Activated CD4-positive, alpha-beta memory T cell treated with anti-CD3 and anti-CD28 coated beads for 36 hours (primary cell): ENCODE results near the gene COPB1. TPM values are rescaled to one million over a fixed set of nuclear protein-coding genes. Genes with fewer than 3 reads are reported as not detected.
"Not testable (repeated sequence)": the region's sequence is repeated elsewhere in the genome, so short reads cannot be mapped to it uniquely, and the experiment has no call there.

Experiments used
- CTCF ChIA-PET: fragments of 350-600 bp; sonication (Branson Sonifier 250); formaldehyde crosslinking; loops from one replicate; lab custom pipeline; 2021; ENCODE audit warnings: antibody characterized with exemption, inconsistent platforms; lab: Charles Lee
- POLR2A ChIA-PET: fragments of 350-600 bp; sonication (Branson Sonifier 250); formaldehyde crosslinking; loops from one replicate; lab custom pipeline; 2021; ENCODE audit warnings: antibody characterized with exemption; lab: Charles Lee
- DNase-seq: peaks from one replicate; pipeline ENCODE4 v3.0.0-alpha.2; 2020
- H3K27ac Mint-ChIP-seq: one replicate; pipeline ENCODE4 v1.8.0; 2021; ENCODE audit warnings: mixed read lengths
- H3K27me3 Mint-ChIP-seq: one replicate; pipeline ENCODE4 v1.8.0; 2021; ENCODE audit warnings: mixed read lengths
- H3K36me3 Mint-ChIP-seq: one replicate; pipeline ENCODE4 v1.8.0; 2021; ENCODE audit warnings: mixed read lengths
- H3K4me1 Mint-ChIP-seq: one replicate; pipeline ENCODE4 v1.8.0; 2021; ENCODE audit warnings: low read depth, mixed read lengths
- H3K4me3 Mint-ChIP-seq: one replicate; pipeline ENCODE4 v1.8.0; 2021; ENCODE audit warnings: mild to moderate bottlenecking, mixed read lengths
- H3K9me3 Mint-ChIP-seq: one replicate; pipeline ENCODE4 v1.8.0; 2021; ENCODE audit warnings: mixed read lengths
- intact Hi-C: fragments of 100-400 bp; cut with micrococcal nuclease; formaldehyde crosslinking; loops from one replicate; pipeline ENCODE4 v1.15.1; 2023
- total RNA-seq, 2 experiments: library from RNA; stranded (reverse); gene quantifications; one replicate each; pipeline ENCODE4 v1.2.3, GENCODE V29; 2021

The COPB1 gene
- total RNA-seq, 2 experiments from 2014 or later = 107 to 108 TPM

GRCh38 chr11:14538271-14538925, 38.8 kb upstream of the COPB1 start:
- ChIA-PET POLR2A (no interaction called here), CTCF (interaction anchor here (0.6 to 6.9 kb wide), 4 partner anchors 18 to 385 kb away, joined by 3 to 61 read pairs (median 4); partner anchors contain the start of gene PSMA1)
- H3K27ac Mint-ChIP-seq = peak overlapping the region; percentile 23
- intact Hi-C loops = no loop called here
- peaks cover 22% of the 10 kb centered on the region for H3K4me1 Mint-ChIP-seq
- H3K36me3 Mint-ChIP-seq = no peaks in the 10 kb centered on the region
- no peak for DNase-seq
- H3K27me3 Mint-ChIP-seq = no peaks in the 10 kb centered on the region
- no peaks in the 10 kb centered on the region for H3K9me3 Mint-ChIP-seq
- H3K4me3 Mint-ChIP-seq = no peak overlapping the region

- H3K4me1 Mint-ChIP-seq = peaks cover 19% of the 10 kb centered on the region
- intact Hi-C loops = loop anchor here (1.0 to 2.0 kb wide), 5 partner anchors 16 to 370 kb away; partner anchors contain the start of gene PSMA1
- POLR2A ChIA-PET = no interaction called here
- H3K36me3 Mint-ChIP-seq = no peaks in the 10 kb centered on the region
- CTCF ChIA-PET = interaction anchor here (0.6 to 6.9 kb wide), 7 partner anchors 36 to 370 kb away, joined by 3 to 61 read pairs (median 3); no protein-coding TSS in a partner anchor
- peak; percentile 42 for DNase-seq
- H3K27me3 Mint-ChIP-seq = no peaks in the 10 kb centered on the region
- H3K9me3 Mint-ChIP-seq = no peaks in the 10 kb centered on the region
- H3K4me3 Mint-ChIP-seq = peak overlapping the region; percentile 51
- peak overlapping the region; percentile 76 for H3K27ac Mint-ChIP-seq
Measured at GRCh38 chr11:14537134-14537599, 37.6 kb upstream of the COPB1 start.

- H3K27ac Mint-ChIP-seq, H3K9me3 Mint-ChIP-seq: not testable (repeated sequence)
Measured at GRCh38 chr11:14535166-14535565, 35.6 kb upstream of the COPB1 start.

GRCh38 chr11:14529951-14530350, 30.3 kb upstream of the COPB1 start:
- no peaks in the 10 kb centered on the region for H3K9me3 Mint-ChIP-seq
- DNase-seq = no peak
- H3K36me3 Mint-ChIP-seq = no peaks in the 10 kb centered on the region
- no peaks in the 10 kb centered on the region for H3K4me1 Mint-ChIP-seq
- ChIA-PET POLR2A (interaction anchor here (1.0 kb wide), 1 partner anchor 11 kb away, joined by 3 read pairs; no protein-coding TSS in a partner anchor), CTCF (interaction anchor here (1.0 to 1.4 kb wide), 2 partner anchors 48 to 377 kb away, joined by 5 to 6 read pairs; no protein-coding TSS in a partner anchor)
- H3K4me3 Mint-ChIP-seq = no peak overlapping the region
- no peaks in the 10 kb centered on the region for H3K27me3 Mint-ChIP-seq
- intact Hi-C loops = loop anchor here (10.0 kb wide), 1 partner anchor 545 kb away; the partner anchor contains the start of gene CALCB
- H3K27ac Mint-ChIP-seq = no peak overlapping the region

More at GRCh38 chr11:14535166-14535565, 35.6 kb upstream of the COPB1 start:
- DNase-seq, H3K4me3 Mint-ChIP-seq, H3K27me3 Mint-ChIP-seq, H3K36me3 Mint-ChIP-seq, intact Hi-C loops, POLR2A ChIA-PET: not testable (repeated sequence)
- CTCF ChIA-PET = interaction anchor here (0.6 to 1.3 kb wide), 5 partner anchors 9 to 373 kb away, joined by 3 to 4 read pairs (median 3); no protein-coding TSS in a partner anchor
- H3K4me1 Mint-ChIP-seq = peaks cover 18% of the 10 kb centered on the region

- Mint-ChIP-seq H3K9me3 (no peaks in the 10 kb centered on the region), H3K27me3 (no peaks in the 10 kb centered on the region), H3K4me3 (no peak overlapping the region), H3K4me1 (no peaks in the 10 kb centered on the region), H3K27ac (no peak overlapping the region), H3K36me3 (no peaks in the 10 kb centered on the region)
- intact Hi-C loops = loop anchor here (10.0 kb wide), 1 partner anchor 545 kb away; the partner anchor contains the start of gene CALCB
- POLR2A ChIA-PET = interaction anchor here (0.8 kb wide), 1 partner anchor 9 kb away, joined by 3 read pairs; the partner anchor contains the start of gene PSMA1
- CTCF ChIA-PET = interaction anchor here (1.0 to 1.4 kb wide), 2 partner anchors 49 to 378 kb away, joined by 5 to 6 read pairs; no protein-coding TSS in a partner anchor
- no peak for DNase-seq
Measured at GRCh38 chr11:14529321-14529720, 29.7 kb upstream of the COPB1 start.

GRCh38 chr11:14522801-14523200, 23.2 kb upstream of the COPB1 start:
- no peak overlapping the region for H3K27ac Mint-ChIP-seq
- DNase-seq = no peak
- peaks cover 19% of the 10 kb centered on the region for H3K36me3 Mint-ChIP-seq
- H3K9me3 Mint-ChIP-seq = no peaks in the 10 kb centered on the region
- no peak overlapping the region for H3K4me3 Mint-ChIP-seq
- peaks cover 20% of the 10 kb centered on the region for H3K4me1 Mint-ChIP-seq
- intact Hi-C loops = loop anchor here (5.0 to 10.0 kb wide), 2 partner anchors 190 to 552 kb away; partner anchors contain the start of gene CALCB
- H3K27me3 Mint-ChIP-seq = no peaks in the 10 kb centered on the region
- POLR2A ChIA-PET = no interaction called here
- CTCF ChIA-PET = interaction anchor here (0.7 to 1.4 kb wide), 4 partner anchors 368 to 491 kb away, joined by 3 to 7 read pairs (median 6); partner anchors contain the start of gene CYP2R1

- no peak overlapping the region for H3K27ac Mint-ChIP-seq
- CTCF ChIA-PET = interaction anchor here (0.7 to 1.4 kb wide), 2 partner anchors 386 to 492 kb away, joined by 4 to 7 read pairs; no protein-coding TSS in a partner anchor
- intact Hi-C loops = loop anchor here (5.0 to 10.0 kb wide), 2 partner anchors 190 to 553 kb away; partner anchors contain the start of gene CALCB
- no peak overlapping the region for H3K4me3 Mint-ChIP-seq
- POLR2A ChIA-PET = no interaction called here
- peaks cover 24% of the 10 kb centered on the region for H3K36me3 Mint-ChIP-seq
- no peaks in the 10 kb centered on the region for H3K27me3 Mint-ChIP-seq
- DNase-seq = no peak
- H3K9me3 Mint-ChIP-seq = no peaks in the 10 kb centered on the region
- H3K4me1 Mint-ChIP-seq = peaks cover 25% of the 10 kb centered on the region
Measured at GRCh38 chr11:14522245-14522644, 22.6 kb upstream of the COPB1 start.

GRCh38 chr11:14520747-14521151, 21.1 kb upstream of the COPB1 start:
- H3K36me3 Mint-ChIP-seq = peaks cover 27% of the 10 kb centered on the region
- DNase-seq = no peak
- CTCF ChIA-PET = interaction anchor here (0.6 to 1.4 kb wide), 10 partner anchors 18 to 454 kb away, joined by 3 to 12 read pairs (median 3); partner anchors contain the start of gene CYP2R1
- peak overlapping the region; percentile 96 for H3K4me3 Mint-ChIP-seq
- POLR2A ChIA-PET = interaction anchor here (0.6 to 2.3 kb wide), 12 partner anchors 9 to 387 kb away, joined by 3 to 24 read pairs (median 3); partner anchors contain the start of genes COPB1 and CYP2R1
- intact Hi-C loops = loop anchor here (1.0 to 10.0 kb wide), 9 partner anchors 16 to 554 kb away; partner anchors contain the start of gene CALCB
- H3K27me3 Mint-ChIP-seq = no peaks in the 10 kb centered on the region
- H3K27ac Mint-ChIP-seq = peak overlapping the region; percentile 97
- peaks cover 28% of the 10 kb centered on the region for H3K4me1 Mint-ChIP-seq
- H3K9me3 Mint-ChIP-seq = no peaks in the 10 kb centered on the region

- CTCF ChIA-PET = interaction anchor here (0.6 to 1.4 kb wide), 14 partner anchors 19 to 455 kb away, joined by 3 to 12 read pairs (median 3); partner anchors contain the start of gene CYP2R1
- Mint-ChIP-seq H3K4me1 (peaks cover 28% of the 10 kb centered on the region), H3K4me3 (peak within 1 kb of the TSS; percentile 96), H3K9me3 (no peaks in the 10 kb centered on the region), H3K27ac (peak within 1 kb of the TSS; percentile 97), H3K27me3 (no peaks in the 10 kb centered on the region), H3K36me3 (peaks cover 27% of the 10 kb centered on the region)
- POLR2A ChIA-PET = interaction anchor here (0.6 to 2.3 kb wide), 13 partner anchors 9 to 387 kb away, joined by 3 to 24 read pairs (median 3); partner anchors contain the start of genes COPB1 and CYP2R1
- intact Hi-C loops = loop anchor here (1.0 to 10.0 kb wide), 10 partner anchors 17 to 555 kb away; partner anchors contain the start of gene CALCB
- peak; percentile 97 for DNase-seq
Measured at GRCh38 chr11:14519917-14520746, 20.5 kb upstream of the COPB1 start, which contains the start of gene PSMA1. TSS of gene PSMA1 (minus strand) at chr11:14520386. CDS start at chr11:14520299, 87 bp downstream.

- Mint-ChIP-seq H3K36me3 (peaks cover 29% of the 10 kb centered on the region), H3K9me3 (no peaks in the 10 kb centered on the region), H3K4me3 (peak overlapping the region; percentile 96), H3K27me3 (no peaks in the 10 kb centered on the region), H3K4me1 (peaks cover 30% of the 10 kb centered on the region), H3K27ac (peak overlapping the region; percentile 97)
- ChIA-PET POLR2A (interaction anchor here (1.1 to 2.3 kb wide), 7 partner anchors 19 to 372 kb away, joined by 3 to 24 read pairs (median 5); partner anchors contain the start of genes COPB1 and CYP2R1), CTCF (interaction anchor here (0.6 to 1.2 kb wide), 7 partner anchors 21 to 455 kb away, joined by 3 to 4 read pairs (median 3); no protein-coding TSS in a partner anchor)
- intact Hi-C loops = loop anchor here (5.0 kb wide), 1 partner anchor 52 kb away; no protein-coding TSS in a partner anchor
- DNase-seq = peak; percentile 58
Measured at GRCh38 chr11:14519597-14519916, 19.9 kb upstream of the COPB1 start.
